PC-9 (cell line): ENCODE results near the gene MYL6. TPM values are rescaled to one million over a fixed set of nuclear protein-coding genes. Genes with fewer than 3 reads are reported as not detected.

Source experiments
- BruUV-seq: library from RNA; stranded (reverse); fragments of 400-500 nt; replicated peaks from 2 replicates; lab custom pipeline; 2021; lab: Mats Ljungman, UMichigan
- CTCF ChIA-PET: fragments of 300-600 bp; sonication (Branson Sonifier 250); formaldehyde crosslinking; loops from one replicate; lab custom pipeline; 2022; ENCODE audit warnings: antibody characterized with exemption; lab: Charles Lee
- POLR2A ChIA-PET: fragments of 300-600 bp; sonication (Branson Sonifier 250); formaldehyde crosslinking; loops from one replicate; lab custom pipeline; 2022; ENCODE audit warnings: antibody characterized with exemption; ENCODE audit not compliant: unreplicated experiment; lab: Charles Lee
- DNase-seq, 2 experiments: peaks; one replicate each; pipeline versions ENCODE4 v3.0.0 to v3.0.0-alpha.2; 2015 to 2022; ENCODE audit warnings: mixed read lengths in 1 of 2
- H2AFZ ChIP-seq: fragments of 200-600 bp; sonication (generic); 2 replicates; pipeline ENCODE4 v1.8.1; 2017; ENCODE audit warnings: antibody characterized with exemption
- H3F3A ChIP-seq: fragments of 200-600 bp; sonication (generic); 2 replicates; pipeline ENCODE4 v1.8.1; 2017; ENCODE audit warnings: antibody characterized with exemption, mild to moderate bottlenecking, low read depth; ENCODE audit not compliant: insufficient read depth
- H3K27ac ChIP-seq: fragments of 200-600 bp; sonication (generic); 2 replicates; pipeline ENCODE4 v1.6.1; 2016; ENCODE audit warnings: mixed run types
- H3K27me3 ChIP-seq: fragments of 200-600 bp; sonication (generic); 2 replicates; pipeline ENCODE4 v1.6.1; 2016; ENCODE audit warnings: low read depth, mixed run types; ENCODE audit not compliant: insufficient read depth
- H3K36me3 ChIP-seq: fragments of 200-600 bp; sonication (generic); 2 replicates; pipeline ENCODE4 v1.6.1; 2016; ENCODE audit warnings: low read depth, mixed run types
- H3K4me1 ChIP-seq: fragments of 200-600 bp; sonication (generic); replicated peaks from 2 replicates; pipeline ENCODE4 v1.6.1; 2016; ENCODE audit warnings: mixed run types; ENCODE audit not compliant: insufficient read depth
- H3K4me2 ChIP-seq: fragments of 200-600 bp; sonication (generic); 2 replicates; pipeline ENCODE4 v1.6.1; 2017; ENCODE audit warnings: mixed run types
- H3K4me3 ChIP-seq: fragments of 200-600 bp; sonication (generic); 2 replicates; pipeline ENCODE4 v1.6.1; 2016; ENCODE audit warnings: mixed run types
- H3K79me2 ChIP-seq: fragments of 200-600 bp; sonication (generic); 2 replicates; pipeline ENCODE4 v1.6.1; 2017; ENCODE audit warnings: low read depth, mixed run types
- H3K9me2 ChIP-seq: fragments of 200-600 bp; sonication (generic); 2 replicates; pipeline ENCODE4 v1.8.1; 2017; ENCODE audit warnings: mild to moderate bottlenecking; ENCODE audit not compliant: insufficient read depth
- H3K9me3 ChIP-seq: fragments of 200-600 bp; sonication (generic); 2 replicates; pipeline ENCODE4 v1.8.1; 2016; ENCODE audit warnings: low read depth; ENCODE audit not compliant: insufficient read depth
- H4K20me1 ChIP-seq: fragments of 200-600 bp; sonication (generic); 2 replicates; pipeline ENCODE4 v1.8.1; 2017; ENCODE audit not compliant: insufficient read depth
- CTCF ChIP-seq: fragments of 200-600 bp; sonication (generic); conservative IDR thresholded peaks from 2 replicates; pipeline ENCODE4 v1.6.1; 2017; ENCODE audit warnings: mixed run types, antibody characterized with exemption, mild to moderate bottlenecking, moderate library complexity
- EZH2 ChIP-seq: fragments of 200-600 bp; sonication (generic); IDR thresholded peaks from 2 replicates; pipeline ENCODE4 v1.8.0; 2017; ENCODE audit warnings: antibody characterized with exemption, low read depth
- intact Hi-C: fragments of 100-400 bp; cut with micrococcal nuclease; formaldehyde crosslinking; loops from one replicate; pipeline ENCODE4 v1.10.0; 2022; ENCODE audit not compliant: unreplicated experiment
- total RNA-seq: library from RNA; stranded (reverse); gene quantifications from 2 replicates; pipeline ENCODE4 v1.2.3, GENCODE V29; 2021

The MYL6 gene
- total RNA-seq, 1 experiment from 2014 or later = 666 TPM

GRCh38 chr12:56158926-56159461 is 835 bp downstream of the MYL6 start:
- peak overlapping the region; percentile 95 for H3K4me3 ChIP-seq
- H4K20me1 ChIP-seq = peaks cover 26% of the 10 kb centered on the region
- H3K27me3 ChIP-seq = no peaks in the 10 kb centered on the region
- ChIA-PET CTCF (interaction anchor here (0.5 kb wide), 1 partner anchor 61 kb away, joined by 3 read pairs; no protein-coding TSS in a partner anchor), POLR2A (interaction anchor here (0.6 to 1.6 kb wide), 4 partner anchors 23 to 145 kb away, joined by 4 to 13 read pairs (median 5); partner anchors contain the start of gene ESYT1)
- peak; percentile 70 to 75 for DNase-seq
- H3K9me2 ChIP-seq = no peaks in the 10 kb centered on the region
- peaks cover 23% of the 10 kb centered on the region for H3K4me1 ChIP-seq
- no peaks in the 10 kb centered on the region for H3K9me3 ChIP-seq
- BruUV-seq = TSS peak; percentile 87
- H3K4me2 ChIP-seq = peak overlapping the region; percentile 89
- peaks cover 35% of the 10 kb centered on the region for H3K79me2 ChIP-seq
- TF ChIP-seq CTCF (no peak), EZH2 (no peak)
- intact Hi-C loops = loop anchor here (5.0 kb wide), 1 partner anchor 42 kb away; the partner anchor contains the start of genes RPL41 and ZC3H10
- peaks cover 56% of the 10 kb centered on the region for H3F3A ChIP-seq
- H3K36me3 ChIP-seq = peaks cover 38% of the 10 kb centered on the region
- no peak overlapping the region for H2AFZ ChIP-seq
- H3K27ac ChIP-seq = peak overlapping the region; percentile 82

GRCh38 chr12:56159482-56160192 is 1.5 kb downstream of the MYL6 start:
- Histone ChIP-seq H3K27ac (peak overlapping the region; percentile 82), H3K4me1 (peaks cover 23% of the 10 kb centered on the region), H2AFZ (no peak overlapping the region), H3K9me2 (no peaks in the 10 kb centered on the region), H3K79me2 (peaks cover 35% of the 10 kb centered on the region), H4K20me1 (peaks cover 26% of the 10 kb centered on the region), H3K4me2 (peak overlapping the region; percentile 89), H3F3A (peaks cover 59% of the 10 kb centered on the region), H3K36me3 (peaks cover 38% of the 10 kb centered on the region), H3K27me3 (no peaks in the 10 kb centered on the region), H3K4me3 (peak overlapping the region; percentile 95), H3K9me3 (no peaks in the 10 kb centered on the region)
- TF ChIP-seq CTCF = no peak
- TF ChIP-seq EZH2 = no peak
- ChIA-PET POLR2A (interaction anchor here (0.7 to 1.6 kb wide), 2 partner anchors 32 to 489 kb away, joined by 3 to 13 read pairs; partner anchors contain the start of gene ESYT1), CTCF (interaction anchor here (0.5 kb wide), 1 partner anchor 61 kb away, joined by 3 read pairs; no protein-coding TSS in a partner anchor)
- intact Hi-C loops = loop anchor here (5.0 to 10.0 kb wide), 2 partner anchors 42 to 115 kb away; partner anchors contain the start of genes RPL41, RPS26 and ZC3H10
- BruUV-seq = TSS peak; percentile 57
- no peak for DNase-seq

GRCh38 chr12:56160193-56160763 is 2.1 kb downstream of the MYL6 start:
- intact Hi-C loops = loop anchor here (10.0 kb wide), 1 partner anchor 115 kb away; the partner anchor contains the start of gene RPS26
- Histone ChIP-seq H3K4me2 (peak overlapping the region; percentile 89), H3K4me1 (peaks cover 23% of the 10 kb centered on the region), H3K27ac (peak overlapping the region; percentile 82), H3K9me3 (no peaks in the 10 kb centered on the region), H2AFZ (no peak overlapping the region), H3K4me3 (peak overlapping the region; percentile 95; the same call in 1 of the 2 replicates), H3K36me3 (peaks cover 42% of the 10 kb centered on the region), H3K9me2 (no peaks in the 10 kb centered on the region), H3K27me3 (no peaks in the 10 kb centered on the region), H4K20me1 (peaks cover 26% of the 10 kb centered on the region), H3F3A (peaks cover 58% of the 10 kb centered on the region), H3K79me2 (peaks cover 35% of the 10 kb centered on the region)
- no peak for DNase-seq
- BruUV-seq = no TSS peak
- TF ChIP-seq CTCF (no peak), EZH2 (no peak)
- CTCF ChIA-PET = interaction anchor here (1.0 kb wide), 1 partner anchor 29 kb away, joined by 3 read pairs; the partner anchor contains the start of gene SMARCC2
- POLR2A ChIA-PET = interaction anchor here (0.7 kb wide), 2 partner anchors 378 to 490 kb away, joined by 3 read pairs; no protein-coding TSS in a partner anchor
